ENCODE measurements around the gene SAMD4B. TPM values are rescaled to one million over a fixed set of nuclear protein-coding genes. Genes with fewer than 3 reads are reported as not detected.
"Not testable (repeated sequence)": the region's sequence is repeated elsewhere in the genome, so short reads cannot be mapped to it uniquely, and the experiment has no call there.

The SAMD4B gene
- polyA plus RNA-seq, 1 donor, result 112 TPM

GRCh38 chr19:39308531-39309304 is 33.5 kb upstream of the SAMD4B start:
- DNase-seq, result no peak

DNA sequence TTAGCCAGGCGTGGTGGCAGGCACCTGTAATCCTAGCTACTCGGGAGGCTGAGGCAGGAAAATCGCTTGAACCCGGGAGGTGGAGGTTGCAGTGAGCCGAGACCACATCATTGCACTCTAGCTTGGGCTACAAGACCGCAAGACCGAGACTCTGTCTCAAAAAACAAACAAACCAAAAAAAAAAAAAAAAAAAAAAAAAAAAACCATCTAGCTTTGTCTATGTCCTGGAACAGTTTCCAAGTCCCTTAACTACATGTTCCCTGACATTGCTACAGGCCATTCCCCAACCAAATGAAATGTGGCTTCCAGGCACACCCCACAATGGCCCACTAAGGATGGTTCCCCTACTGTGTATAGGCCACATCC is 32.9 kb upstream of the SAMD4B start:
- not testable (repeated sequence) for DNase-seq

GRCh38 chr19:39310558-39311311 is 31.5 kb upstream of the SAMD4B start:
- DNase-seq, result no peak

- no peak for DNase-seq
Observed at GRCh38 chr19:39314016-39314728, 28.0 kb upstream of the SAMD4B start.

DNA sequence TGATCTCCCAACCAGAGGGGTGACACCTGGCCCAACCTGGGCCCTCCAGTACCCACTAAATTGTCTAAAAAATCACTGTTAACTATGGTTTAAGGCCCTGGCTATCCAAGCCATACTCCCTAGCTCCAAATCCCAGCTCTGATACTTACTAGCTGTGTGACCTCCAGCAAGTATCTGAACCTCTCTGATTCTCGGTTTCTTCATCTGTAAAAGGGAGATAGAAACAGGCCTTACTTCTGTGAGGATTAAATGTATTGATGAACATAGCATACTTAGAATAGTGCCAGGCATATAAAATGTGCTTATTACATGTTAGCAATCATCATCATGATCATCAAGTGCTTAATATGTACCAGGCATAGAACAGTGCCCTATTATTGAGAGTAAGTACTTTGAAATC is 26.3 kb upstream of the SAMD4B start:
- no peak for DNase-seq

- DNase-seq, result no peak
Observed at GRCh38 chr19:39316627-39317321, 25.4 kb upstream of the SAMD4B start.

GRCh38 chr19:39317476-39317875 is 24.7 kb upstream of the SAMD4B start:
- no peak for DNase-seq

GRCh38 chr19:39318071-39318470 is 24.1 kb upstream of the SAMD4B start:
- DNase-seq, result no peak

DNA sequence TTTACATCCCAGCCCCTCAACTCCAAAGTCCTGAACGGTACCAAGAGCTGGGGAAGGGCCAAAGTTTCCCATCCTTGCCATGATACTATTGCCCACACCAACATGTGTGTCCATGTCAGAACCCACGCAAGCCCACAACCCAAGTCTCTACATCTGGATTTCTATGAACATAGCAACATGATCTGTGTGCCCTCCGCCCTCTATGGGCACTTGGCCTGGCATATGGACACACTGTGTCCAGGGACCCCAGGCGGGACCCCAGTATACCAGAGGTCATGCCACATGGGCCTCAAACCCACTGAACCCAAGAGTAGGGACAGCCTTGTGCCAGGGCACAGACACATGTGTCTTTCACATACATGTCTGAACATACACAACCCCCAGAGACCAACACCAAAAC is 23.5 kb upstream of the SAMD4B start:
- no peak for DNase-seq

- DNase-seq, result no peak
Observed at GRCh38 chr19:39319098-39319891, 22.9 kb upstream of the SAMD4B start.

DNA sequence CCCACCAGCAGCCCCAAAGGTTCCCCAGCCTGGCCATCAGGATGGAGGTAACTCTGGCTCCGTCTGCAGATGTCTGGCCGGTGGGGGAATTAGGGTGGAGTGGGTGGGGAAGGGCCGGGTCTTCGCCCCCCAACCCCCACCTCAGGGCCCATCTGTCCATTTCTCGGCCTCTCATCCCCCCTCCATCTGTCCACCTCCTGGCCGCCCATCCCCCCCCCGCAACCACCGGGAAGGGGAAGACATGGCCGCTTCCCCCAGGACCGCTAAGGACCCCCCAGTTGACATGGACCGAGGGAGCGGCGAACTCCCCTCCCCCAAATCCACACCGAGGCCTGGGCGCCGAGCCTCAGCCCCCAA is 22.4 kb upstream of the SAMD4B start:
- DNase-seq, result no peak

GRCh38 chr19:39321117-39321831 is 20.9 kb upstream of the SAMD4B start:
- no peak for DNase-seq

DNA sequence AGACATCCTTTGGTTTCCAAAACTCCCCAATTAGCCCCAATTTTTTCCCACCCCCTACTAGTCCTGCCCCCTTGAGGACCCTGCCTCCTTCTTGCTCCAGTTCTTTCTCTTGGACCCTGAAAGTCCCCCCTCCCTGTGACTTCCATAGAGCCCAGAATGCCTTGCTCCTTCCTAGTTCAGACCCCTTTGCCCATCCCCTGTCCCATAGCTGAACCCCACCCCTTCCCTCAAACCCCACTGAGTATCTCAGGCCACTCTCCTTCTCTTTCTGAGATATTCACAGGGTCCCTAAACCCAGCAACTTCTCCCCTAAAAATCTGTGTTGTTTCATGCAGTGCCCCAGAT is 20.4 kb upstream of the SAMD4B start:
- DNase-seq, result no peak

DNA sequence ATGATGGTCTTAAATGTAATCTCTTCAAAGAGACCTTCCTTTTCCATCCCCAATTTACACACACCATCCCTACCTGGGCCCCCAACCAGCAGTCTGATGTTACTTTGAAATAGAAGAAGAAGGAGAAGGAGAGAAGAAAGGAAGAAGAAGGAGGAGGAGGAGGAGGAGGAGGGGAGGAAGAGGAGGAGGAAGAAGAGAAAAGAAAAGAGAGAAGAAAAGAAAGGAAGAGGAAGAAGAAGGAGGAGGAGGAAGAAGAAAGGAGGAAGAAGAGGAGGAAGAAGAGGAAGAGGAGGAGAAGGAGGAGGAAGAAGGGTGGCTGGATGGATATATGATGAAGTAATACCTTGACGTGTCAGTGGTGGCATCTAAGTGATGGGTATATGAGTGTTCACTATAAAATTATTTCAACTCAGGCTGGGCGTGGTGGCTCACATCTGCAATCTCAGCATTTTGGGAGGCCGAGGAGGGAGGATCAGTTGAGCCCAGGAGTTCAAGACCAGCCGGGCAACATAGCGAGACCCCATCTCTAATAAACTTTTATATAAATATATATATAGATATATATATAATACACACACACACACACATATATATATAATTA is 17.9 kb upstream of the SAMD4B start:
- DNase-seq, result no peak

GRCh38 chr19:39325778-39326665 is 16.2 kb upstream of the SAMD4B start:
- DNase-seq, result no peak

- DNase-seq, result no peak
Observed at GRCh38 chr19:39327363-39328045, 14.7 kb upstream of the SAMD4B start.

- peak; percentile 78 for DNase-seq
Observed at GRCh38 chr19:39328046-39328705, 14.0 kb upstream of the SAMD4B start.

- no peak for DNase-seq
Observed at GRCh38 chr19:39329948-39330347, 12.3 kb upstream of the SAMD4B start.

All from left kidney (tissue), 2 donors.